Measurements from ENCODE around the gene HDDC2.
"Not testable (repeated sequence)": the region's sequence is repeated elsewhere in the genome, so short reads cannot be mapped to it uniquely, and the experiment has no call there.

The HDDC2 gene

DNA sequence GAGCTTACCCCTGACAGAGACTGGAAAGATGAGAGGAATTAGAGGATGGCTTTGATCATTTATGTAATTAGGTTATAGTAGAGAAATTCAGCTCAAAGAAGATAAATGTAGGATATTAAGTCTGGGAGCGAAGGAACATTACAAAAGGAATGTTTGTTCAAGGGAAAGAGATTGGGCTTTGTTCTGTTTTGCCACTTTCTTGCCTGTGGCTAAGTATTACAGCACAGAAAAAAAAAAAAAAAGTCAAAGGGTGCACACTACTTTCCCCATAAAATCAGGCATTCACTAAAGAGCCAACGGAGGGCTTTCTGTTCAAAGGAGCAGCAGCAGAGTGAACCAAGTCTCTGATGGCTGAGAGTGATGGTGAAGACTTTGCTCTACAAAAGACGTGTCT lies 5.0 kb upstream of the HDDC2 start:
- DNase-seq (ENCODE audit: low spot score), result no peak

DNA sequence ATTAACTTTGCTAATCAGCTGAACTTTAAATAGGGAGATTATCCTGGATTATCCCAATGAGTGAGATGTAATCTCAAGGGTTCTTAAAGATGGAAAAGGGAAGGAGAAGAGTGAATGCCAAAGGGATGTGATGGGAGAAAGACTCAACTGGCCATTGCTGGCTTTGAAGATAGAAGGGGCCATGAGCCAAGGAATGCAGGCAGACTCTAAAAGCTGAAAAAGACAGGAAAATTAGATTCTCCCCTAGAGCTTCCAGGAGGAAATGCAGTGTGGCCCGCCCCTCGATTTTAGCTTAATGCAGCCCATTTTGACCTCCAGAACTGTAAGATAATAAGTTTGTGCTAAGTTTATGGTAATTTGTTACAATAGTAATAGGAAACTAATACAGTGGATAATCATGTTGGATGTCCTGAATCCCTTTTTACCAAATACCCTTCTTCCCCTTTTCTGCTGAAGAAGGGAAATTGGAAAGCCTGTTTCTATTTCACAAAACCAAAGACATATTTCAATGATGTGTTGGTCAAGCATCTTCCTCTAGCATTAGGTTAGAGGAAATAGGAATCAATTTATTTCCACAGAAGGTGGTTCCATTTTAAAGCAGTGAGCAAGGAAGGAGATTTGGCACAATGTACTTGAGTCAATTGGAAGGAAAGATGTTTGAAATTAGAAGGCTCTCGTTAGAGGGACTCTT lies 3.3 kb upstream of the HDDC2 start:
- DNase-seq (ENCODE audit: low spot score), result no peak

DNA sequence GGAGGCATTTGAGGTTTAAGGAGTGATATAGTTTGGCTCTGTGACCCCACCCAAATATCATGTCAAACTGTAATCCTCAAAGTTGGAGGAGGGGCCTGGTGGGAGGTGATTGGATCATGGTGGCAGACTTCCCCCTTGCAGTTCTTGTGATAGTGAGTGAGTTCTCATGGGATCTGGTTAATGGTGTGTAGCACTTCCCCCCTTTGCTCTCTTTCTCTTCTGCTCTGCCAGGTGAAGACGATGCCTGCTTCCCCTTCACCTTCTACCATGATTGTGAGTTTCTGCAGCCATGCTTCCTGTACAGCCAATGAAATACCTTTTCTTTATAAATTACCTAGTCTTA lies 1.7 kb upstream of the HDDC2 start:
- no peak for DNase-seq (ENCODE audit: low spot score)

DNA sequence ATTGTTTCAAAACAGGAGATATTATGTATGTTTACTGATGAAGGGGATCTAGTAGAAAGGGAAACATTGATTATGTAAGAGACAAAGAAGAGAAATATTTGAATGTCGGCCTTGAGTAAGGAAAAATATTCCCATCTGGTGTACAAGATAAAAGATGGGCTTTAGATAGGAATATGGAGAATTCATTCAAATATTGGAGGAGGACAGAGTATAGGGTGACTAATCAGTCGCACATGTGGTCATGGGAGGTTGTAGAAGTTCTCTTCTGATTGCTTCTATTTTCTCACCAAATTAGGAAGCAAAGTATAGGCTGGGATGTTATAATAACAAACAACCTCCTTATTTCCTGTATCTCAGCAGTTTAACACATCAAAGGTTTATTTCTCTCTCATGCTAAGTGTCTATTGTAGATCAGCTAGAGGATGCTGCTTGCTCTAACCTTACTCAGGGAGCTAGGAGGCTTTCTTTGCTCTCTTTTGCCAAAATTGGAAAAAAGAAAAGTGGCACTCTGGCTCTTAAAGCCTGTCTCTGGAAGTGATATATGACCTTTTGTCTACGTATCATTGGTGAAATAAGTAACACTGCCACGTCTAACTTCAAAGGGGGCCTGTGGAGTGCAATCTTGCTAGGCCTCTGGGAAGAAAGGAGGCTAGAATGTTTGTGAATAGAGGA lies 1.2 kb upstream of the HDDC2 start:
- DNase-seq (ENCODE audit: low spot score), result no peak

DNA sequence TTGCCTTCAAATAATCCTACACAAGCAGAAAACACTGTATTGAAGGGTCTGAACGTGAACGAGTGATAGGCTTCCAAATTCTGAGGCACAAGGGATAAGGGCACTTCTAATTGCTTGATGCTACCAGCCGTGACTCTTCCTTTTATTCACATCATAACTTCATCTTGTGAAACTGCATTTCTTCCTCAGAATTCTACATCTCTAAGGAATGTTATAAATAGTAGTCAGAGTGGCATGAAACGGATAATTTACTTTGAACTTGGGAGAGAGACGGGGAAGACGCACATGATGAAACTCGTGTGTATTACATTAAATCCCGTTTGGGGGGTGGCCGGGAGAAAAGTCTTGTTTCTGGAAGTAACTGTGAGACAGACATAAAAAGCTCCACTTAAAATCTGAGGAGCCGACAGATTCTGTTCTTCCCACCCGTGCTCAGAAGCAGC lies 754 bp downstream of the HDDC2 start:
- no peak for DNase-seq (ENCODE audit: low spot score)

DNA sequence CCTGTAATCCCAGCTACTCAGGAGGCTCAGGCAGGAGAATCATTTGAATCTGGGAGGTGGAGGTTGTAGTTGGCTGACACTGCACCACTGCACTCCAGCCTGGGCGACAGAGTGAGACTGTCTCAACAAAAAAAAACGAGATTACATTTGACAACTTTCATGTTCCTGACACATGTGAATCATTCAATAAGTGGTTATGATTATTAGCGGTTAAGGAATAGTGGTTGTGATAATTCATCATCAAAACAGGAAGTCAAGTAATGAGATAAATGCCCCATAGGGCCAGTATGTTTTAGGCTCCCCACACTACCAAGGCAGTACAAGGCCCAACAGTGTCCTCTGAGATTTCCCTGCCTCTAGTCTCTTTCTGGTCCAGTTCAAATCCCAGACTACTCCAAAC lies 2.5 kb downstream of the HDDC2 start:
- DNase-seq (ENCODE audit: low spot score), result no peak

DNA sequence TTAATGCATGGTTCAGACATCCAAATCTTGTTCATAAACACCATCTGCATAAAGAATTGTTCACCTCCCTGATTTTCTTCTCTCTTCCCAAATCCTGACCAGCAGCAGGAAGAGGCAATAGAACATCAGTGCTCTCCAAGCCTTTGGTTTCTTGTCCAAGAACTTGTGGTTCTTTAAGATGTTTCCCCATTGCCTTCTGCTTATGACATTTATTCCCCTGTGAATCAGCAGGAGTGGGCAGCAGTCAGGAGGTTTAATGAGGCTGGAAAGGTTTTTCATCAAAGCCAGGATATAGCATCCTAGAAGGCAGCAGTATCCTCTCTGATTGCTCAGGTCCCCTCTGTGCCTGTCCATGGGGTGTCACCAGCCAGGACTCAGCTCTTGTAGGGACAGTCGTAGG lies 5.3 kb downstream of the HDDC2 start:
- no peak for DNase-seq (ENCODE audit: low spot score)

DNA sequence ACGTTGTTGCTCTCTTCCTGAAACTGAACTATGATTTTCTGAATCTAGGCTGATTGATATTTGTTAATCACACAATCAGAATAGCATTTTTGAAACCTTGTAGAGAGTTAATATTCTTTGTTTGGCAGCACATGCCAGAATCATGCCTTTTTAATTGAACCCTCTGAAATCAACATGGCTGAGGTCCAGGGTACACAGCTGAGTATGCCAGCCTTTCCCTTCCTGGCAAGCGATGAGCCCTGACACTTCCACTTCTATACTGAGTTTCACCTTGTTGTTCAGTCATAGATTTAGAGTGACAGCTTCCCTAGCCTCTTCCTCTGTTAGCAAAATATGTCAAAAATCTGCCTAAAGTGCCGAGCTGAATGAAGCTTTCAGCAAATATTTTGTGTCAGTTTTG lies 6.8 kb downstream of the HDDC2 start:
- no peak for DNase-seq (ENCODE audit: low spot score)

DNA sequence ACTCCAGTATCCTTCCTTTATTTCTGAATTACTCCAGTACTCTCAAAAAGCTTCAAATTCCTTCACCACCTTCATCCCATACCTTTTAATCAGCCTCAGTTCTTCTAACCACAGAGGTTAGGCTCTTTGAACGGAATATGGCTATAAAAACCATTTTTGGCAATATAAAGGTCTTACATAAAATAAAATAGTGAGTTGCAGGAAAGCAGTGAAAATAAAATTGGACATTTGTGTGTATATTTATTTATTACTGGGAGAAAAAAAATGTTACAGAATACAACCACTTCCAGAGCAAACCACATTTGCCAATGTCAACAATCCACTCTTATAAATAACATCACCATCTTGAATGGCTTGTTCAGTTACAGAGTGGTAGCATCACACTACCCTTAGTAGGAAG lies 7.7 kb downstream of the HDDC2 start:
- no peak for DNase-seq (ENCODE audit: low spot score)

DNA sequence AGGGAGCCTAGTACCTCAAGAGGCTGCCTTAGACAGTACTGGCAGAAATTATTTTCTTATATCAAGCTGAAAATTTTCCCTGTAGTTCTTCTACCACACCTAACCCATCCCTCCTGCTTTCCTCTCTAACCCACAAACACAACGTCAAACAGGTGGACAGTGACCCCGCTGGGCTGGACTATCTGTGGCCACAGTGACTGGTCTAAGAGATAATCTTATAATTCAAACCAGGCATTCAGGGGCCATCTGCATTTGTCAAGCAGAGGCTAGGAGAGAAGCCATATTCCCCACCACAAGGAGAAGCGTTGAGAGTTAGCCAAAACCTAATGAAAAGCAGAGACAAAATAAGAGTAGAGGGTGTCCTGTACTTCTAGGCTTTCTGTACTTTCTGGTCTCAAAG lies 8.2 kb downstream of the HDDC2 start:
- no peak for DNase-seq (ENCODE audit: low spot score)

DNA sequence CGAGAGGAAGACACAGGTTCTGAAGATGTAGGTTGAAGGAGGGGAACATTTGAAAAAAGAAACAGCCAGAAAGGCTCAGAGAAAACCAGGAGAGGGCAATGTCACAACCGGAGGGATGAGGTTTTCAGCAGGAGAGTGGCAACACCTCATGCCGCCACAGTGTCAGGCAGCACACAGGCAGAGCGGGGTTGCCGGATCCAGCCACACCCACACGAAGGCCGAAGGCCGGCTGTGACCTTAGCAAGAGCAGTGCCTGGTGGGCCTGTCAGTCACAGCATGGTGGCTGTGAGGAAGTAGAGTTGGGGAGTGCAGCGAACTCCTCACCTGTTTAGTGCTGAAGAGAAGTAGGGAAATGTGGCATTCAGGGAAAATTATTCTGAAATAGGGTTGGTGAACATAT lies 14.0 kb downstream of the HDDC2 start:
- no peak for DNase-seq (ENCODE audit: low spot score)

DNA sequence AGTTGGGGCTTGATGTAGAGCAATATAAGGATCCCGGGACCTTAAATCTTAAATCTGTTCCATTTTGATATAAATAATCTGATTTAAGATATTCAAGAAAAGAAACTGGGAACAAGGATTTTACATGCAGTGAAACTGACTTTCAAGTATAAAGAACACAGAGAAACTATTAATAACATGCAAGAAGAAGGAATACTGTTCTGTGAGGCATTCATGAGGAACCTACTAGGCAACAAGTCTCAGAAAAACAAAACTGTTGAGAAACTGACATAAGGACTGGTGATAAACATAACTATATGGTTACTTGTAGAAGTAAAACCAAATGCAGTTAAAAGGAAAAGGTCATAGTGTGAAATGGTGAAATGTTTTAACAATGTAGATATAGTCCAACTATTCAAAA lies 15.8 kb downstream of the HDDC2 start:
- DNase-seq (ENCODE audit: low spot score), result no peak

DNA sequence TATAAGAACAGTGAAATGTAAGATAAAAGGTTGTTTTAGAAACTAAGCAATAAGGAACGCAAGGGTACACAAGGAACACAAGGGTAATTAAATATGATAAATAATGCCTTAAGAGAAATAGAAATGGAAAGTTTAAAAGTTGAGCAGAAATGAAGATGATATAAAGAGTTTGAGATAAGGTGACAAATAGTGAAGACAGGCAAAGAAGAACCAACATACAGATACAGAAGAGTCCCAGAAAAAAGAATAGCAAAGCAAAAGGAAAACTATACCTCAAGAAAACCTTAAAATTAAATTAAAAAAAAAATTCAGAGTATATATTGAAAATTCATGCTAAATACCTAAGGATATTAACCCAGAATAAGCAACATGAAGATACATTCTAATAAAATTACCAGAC lies 16.4 kb downstream of the HDDC2 start:
- DNase-seq (ENCODE audit: low spot score), result no peak

DNA sequence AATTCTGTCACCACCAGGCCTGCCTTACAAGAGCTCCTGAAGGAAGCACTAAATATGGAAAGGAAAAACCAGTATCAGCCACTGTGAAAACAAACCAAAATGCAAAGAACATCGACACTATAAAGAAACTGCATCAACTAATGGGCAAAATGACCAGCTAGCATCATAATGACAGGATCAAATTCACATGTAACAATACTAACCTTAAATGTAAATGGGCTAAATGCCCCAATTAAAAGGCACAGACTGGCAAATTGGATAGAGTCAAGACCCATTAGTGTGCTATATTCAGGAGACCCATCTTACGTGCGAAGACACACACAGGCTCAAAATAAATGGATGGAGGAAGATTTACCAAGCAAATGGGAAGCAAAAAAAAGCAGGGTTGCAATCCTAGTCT lies 19.3 kb downstream of the HDDC2 start:
- not testable (repeated sequence) for DNase-seq (ENCODE audit: low spot score)

DNA sequence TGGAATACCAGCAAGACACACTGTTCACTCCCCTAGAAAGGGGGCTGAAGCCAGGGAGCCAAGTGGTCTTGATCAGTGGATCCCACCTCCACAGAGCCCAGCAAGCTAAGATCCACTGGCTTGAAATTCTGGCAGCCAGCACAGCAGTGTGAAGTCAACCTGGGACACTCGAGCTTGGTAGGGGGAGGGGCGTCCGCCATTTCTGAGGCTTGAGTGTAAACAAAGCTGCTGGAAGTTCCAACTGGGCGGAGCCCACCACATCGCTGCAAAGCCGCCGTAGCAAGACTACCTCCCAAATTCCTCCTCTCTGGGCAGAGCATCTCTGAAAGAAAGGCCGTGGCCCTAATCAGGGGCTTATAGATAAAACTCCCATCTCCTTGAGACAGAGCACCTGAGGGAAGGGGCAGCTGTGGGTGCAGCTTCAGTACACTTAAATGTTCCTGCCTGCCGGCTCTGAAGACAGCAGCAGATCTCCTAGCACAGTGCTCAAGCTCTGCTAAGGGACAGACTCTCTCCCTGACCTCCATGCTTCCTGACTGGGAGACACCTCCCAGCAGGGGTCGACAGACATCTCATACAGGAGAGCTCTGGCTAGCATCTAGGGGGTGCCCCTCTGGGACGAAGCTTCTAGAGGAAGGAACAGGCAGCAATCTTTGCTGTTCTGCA lies 21.3 kb downstream of the HDDC2 start:
- DNase-seq (ENCODE audit: low spot score), result not testable (repeated sequence)

DNA sequence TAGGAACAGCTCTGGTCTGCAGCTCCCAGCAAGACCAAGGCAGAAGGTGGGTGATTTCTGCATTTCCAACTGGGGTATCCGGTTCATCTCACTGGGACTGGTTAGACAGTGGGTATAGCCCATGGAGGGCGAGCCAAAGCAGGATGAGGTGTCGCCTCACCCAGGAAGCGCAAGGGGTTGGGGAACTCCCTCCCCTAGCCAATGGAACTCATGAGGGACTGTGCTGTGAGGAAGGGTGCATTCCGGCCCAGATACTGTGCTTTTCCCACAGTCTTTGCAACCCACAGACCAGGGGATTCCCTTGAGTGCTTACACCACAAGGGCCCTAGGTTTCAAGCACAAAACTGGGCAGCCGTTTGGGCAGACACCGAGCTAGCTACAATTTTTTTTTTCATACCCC lies 21.8 kb downstream of the HDDC2 start:
- no peak for DNase-seq (ENCODE audit: low spot score)

DNA sequence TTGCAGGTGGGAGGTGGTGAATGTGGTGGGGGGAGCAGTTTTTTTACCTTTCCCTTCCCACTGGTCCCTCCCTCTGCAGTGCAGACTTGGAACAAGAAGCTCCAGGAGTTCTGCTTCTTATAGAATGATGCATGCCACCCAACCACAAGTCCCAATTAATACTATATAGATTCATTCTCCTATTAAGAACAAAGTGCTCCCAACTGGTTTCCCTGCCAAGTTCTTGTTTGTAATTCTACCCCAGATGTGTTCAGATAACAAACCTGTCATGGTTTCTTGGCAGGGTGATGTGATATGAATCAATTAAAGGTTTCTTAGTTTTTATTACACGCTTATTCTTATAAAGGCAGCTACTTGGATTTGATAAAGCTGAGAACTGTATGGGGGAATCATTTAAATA lies 23.9 kb downstream of the HDDC2 start:
- DNase-seq (ENCODE audit: low spot score), result no peak

DNA sequence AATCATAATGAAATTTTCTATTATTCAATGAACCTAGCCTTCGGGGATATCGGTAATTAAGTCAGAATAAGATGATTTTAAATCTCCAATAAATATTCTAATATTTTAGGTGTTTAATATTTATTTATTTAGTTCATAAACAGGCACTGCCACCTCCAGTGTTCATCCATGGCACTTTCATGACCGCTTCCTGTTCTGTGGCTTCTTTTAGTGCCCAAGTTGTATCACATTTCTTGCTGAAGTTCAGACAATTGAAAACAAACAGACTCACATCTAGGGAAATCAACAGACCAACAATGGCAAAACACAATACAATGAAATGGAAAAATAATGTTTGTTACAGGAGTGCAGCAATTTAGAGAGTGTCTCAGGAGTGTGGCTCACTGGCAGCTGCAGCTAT lies 26.0 kb downstream of the HDDC2 start:
- DNase-seq (ENCODE audit: low spot score), result no peak

DNA sequence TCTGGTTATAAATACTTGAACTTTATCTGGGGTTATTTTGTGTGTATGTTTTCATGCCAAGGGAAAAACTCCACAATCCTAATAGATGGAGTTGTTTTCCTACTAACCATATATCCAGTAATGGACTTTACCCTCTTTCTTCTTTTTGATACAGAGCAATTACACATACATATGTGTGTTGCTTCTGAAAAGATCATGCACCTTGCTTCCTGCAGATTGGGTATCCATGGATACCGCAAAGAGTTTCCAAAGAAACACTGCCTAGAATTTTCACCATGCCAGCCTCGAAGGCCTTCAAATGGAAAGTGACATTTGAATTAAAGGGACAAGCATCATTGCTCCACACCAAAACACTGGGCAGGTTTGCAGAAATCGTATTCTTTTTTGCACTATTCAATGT lies 26.8 kb downstream of the HDDC2 start:
- DNase-seq (ENCODE audit: low spot score), result no peak

DNA sequence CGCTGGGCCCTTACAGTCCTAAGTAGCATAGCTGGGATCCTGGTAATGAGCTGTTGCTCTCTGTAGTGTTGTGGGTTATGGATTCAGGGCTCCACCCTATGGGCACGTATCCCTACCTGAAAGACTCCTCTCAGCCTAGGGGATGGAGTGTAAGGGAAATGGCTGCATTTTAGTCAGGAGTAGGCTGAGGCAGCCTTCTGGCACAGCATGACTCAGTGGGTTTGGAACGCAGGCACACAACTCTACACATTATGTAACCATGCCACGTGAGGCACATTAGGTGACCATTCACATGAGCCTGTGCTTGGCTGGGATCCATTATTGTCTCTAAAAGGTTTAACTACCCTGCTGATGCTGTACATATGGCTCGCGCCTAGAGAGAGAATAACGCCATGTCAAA lies 27.8 kb downstream of the HDDC2 start:
- no peak for DNase-seq (ENCODE audit: low spot score)

DNA sequence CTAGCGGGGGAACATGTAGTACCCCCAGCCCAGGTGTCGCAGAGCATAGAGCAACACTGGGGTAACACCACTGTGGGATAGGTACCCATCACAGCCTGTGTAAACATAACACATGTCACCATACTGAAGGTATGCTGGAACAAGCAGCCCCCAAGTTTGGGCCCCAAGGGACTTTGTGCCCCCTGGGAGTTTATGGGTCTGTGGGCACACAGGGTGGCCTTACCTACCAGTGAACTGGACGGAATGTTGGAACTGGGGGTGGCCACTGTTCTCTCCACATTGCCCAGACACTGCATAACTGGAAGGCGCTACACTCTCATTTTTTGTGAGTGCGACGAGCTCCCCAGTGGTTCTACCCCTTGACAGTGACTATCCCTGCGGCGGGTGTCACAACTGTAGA lies 28.5 kb downstream of the HDDC2 start:
- no peak for DNase-seq (ENCODE audit: low spot score)

DNA sequence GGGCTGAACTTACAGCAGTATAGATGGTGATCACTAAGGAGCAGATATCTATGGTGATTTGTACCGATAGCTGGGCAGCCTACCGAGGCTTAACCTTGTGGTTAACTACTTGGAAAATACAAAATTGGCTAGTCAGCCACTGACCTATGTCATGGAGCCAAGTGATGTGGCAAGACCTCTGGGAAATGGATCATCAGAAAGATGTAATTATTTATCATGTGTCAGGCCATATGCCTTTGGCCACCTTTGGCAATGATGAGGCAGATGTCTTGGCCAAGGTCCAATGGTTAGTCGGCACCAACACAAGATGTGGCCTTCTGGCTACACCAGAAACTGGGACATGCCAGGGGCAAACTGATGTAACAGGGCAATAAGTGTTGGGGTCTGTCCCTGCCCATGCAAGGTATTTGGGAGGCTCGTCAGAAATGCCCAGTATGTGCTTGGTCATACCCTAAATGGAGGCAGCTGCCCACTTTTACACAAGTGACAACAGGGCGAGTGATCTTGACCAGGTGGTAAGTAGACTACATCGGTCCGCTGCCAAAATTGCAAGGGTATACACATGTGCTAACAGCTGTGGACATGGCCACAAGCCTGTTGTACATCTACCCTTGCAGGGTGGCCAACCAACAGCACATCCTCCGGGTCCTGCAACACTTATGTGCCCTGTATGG lies 30.1 kb downstream of the HDDC2 start:
- no peak for DNase-seq (ENCODE audit: low spot score)

DNA sequence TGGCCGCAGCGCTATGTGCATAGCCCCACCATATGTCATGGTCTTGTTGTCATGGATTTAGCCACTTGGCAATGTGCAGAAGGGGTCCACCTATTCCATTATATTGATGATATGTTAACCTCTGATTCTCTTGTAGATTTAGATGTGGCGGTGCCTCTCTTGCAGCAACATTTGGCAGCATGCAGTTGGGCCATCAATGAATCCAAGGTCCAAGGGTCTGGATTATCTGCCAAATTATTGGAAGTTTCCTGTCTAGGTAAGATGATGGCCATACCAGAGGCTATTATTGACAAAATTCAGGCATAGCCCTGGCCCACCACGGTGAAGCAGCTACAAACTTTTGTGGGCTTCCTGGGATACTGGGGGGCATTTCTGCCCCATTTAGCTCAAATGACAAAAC lies 31.4 kb downstream of the HDDC2 start:
- no peak for DNase-seq (ENCODE audit: low spot score)

Data from kidney capillary endothelial cell (primary cell).